Kidney (tissue), 14 donors: ENCODE measurements around the gene ZBTB47. TPM values are rescaled to one million over a fixed set of nuclear protein-coding genes. Genes with fewer than 3 reads are reported as not detected.

Experiments
- DNase-seq, 5 donors: peaks; one replicate each; pipeline ENCODE4 v3.0.0-alpha.2; 2013 to 2020
- FAIRE-seq: peaks from 2 replicates; lab custom pipeline; 2012; peaks lifted over from hg19 to GRCh38; lab: Jason Lieb, UNC
- H3K27ac ChIP-seq, 2 donors: one replicate each; pipeline ENCODE4 v1.7.0; 2013; ENCODE audit warnings: low read depth in 2 of 2, low read length in 2 of 2, inconsistent platforms in 1 of 2
- H3K27me3 ChIP-seq: one replicate; pipeline ENCODE4 v1.7.1; 2013; ENCODE audit warnings: low read length, inconsistent platforms; ENCODE audit not compliant: control insufficient read depth, insufficient read depth
- H3K36me3 ChIP-seq, 3 donors: one replicate each; pipeline versions ENCODE4 v1.7.0 to v1.7.1; 2013; ENCODE audit warnings: low read length in 3 of 3, control low read depth in 1 of 3, inconsistent platforms in 1 of 3; ENCODE audit not compliant: insufficient read depth in 3 of 3, control insufficient read depth in 2 of 3
- H3K4me1 ChIP-seq, 3 donors: one replicate each; pipeline versions ENCODE4 v1.7.0 to v1.7.1; 2013; ENCODE audit warnings: low read length in 3 of 3, inconsistent platforms in 1 of 3, low read depth in 1 of 3; ENCODE audit not compliant: control insufficient read depth in 2 of 3, insufficient read depth in 2 of 3
- H3K4me3 ChIP-seq, 3 donors: one replicate each; pipeline versions ENCODE4 v1.7.0 to v1.8.1; 2013; ENCODE audit warnings: low read length in 3 of 3, control low read depth in 1 of 3, inconsistent platforms in 1 of 3
- H3K9ac ChIP-seq, 3 donors: one replicate each; pipeline versions ENCODE4 v1.7.0 to v1.7.1; 2013; ENCODE audit warnings: low read length in 3 of 3, control low read depth in 1 of 3, inconsistent platforms in 1 of 3
- H3K9me3 ChIP-seq, 3 donors: one replicate each; pipeline versions ENCODE4 v1.7.0 to v1.7.1; 2013; ENCODE audit warnings: low read length in 3 of 3, control low read depth in 1 of 3, inconsistent platforms in 1 of 3; ENCODE audit not compliant: control insufficient read depth in 2 of 3, insufficient read depth in 1 of 3
- intact Hi-C: fragments of 100-400 bp; cut with DNase I; formaldehyde crosslinking; loops from one replicate; pipeline ENCODE4 v1.11.1; 2022
- polyA plus RNA-seq: library from polyadenylated mRNA; stranded (reverse); fragments of 350-450 nt; fragmentation: Illumina TruSeq; extraction: RNeasy Lipid Tissue Mini Kit (QIAGEN cat#74804); gene quantifications from one replicate; pipeline ENCODE4 v1.2.3, GENCODE V29; 2014; ENCODE audit warnings: low read depth, low replicate concordance; ENCODE audit not compliant: insufficient read depth
- total RNA-seq: library from RNA; stranded (reverse); fragmentation: NEBNext Ultra II Directional; extraction: Animal tissue kit (Norgen Biotek cat#: 25700); gene quantifications from one replicate; pipeline ENCODE4 v1.2.1, GENCODE V29; 2021
- TF ChIP-seq, protein P1 (sequence below): IDR thresholded peaks from 3 replicates; pipeline ENCODE4 v1.5.1; 2012; ENCODE audit warnings: mild to moderate bottlenecking, moderate library complexity, borderline replicate concordance; ENCODE audit not compliant: insufficient read depth; ENCODE audit errors: extremely low read depth
- donor health status: control.
- donor health status: control.
- donor health status: control.
- donor health status: control.
- donor health status: control.
- donor health status: DM: yes; HTN: yes; CAD: no.
- donor health status: Normal renal cell carcinoma (clear cell type).

Gene ZBTB47
- total and polyA plus RNA-seq, 2 donors from 2014 or later = 7.8 to 26.6 TPM

DNA sequence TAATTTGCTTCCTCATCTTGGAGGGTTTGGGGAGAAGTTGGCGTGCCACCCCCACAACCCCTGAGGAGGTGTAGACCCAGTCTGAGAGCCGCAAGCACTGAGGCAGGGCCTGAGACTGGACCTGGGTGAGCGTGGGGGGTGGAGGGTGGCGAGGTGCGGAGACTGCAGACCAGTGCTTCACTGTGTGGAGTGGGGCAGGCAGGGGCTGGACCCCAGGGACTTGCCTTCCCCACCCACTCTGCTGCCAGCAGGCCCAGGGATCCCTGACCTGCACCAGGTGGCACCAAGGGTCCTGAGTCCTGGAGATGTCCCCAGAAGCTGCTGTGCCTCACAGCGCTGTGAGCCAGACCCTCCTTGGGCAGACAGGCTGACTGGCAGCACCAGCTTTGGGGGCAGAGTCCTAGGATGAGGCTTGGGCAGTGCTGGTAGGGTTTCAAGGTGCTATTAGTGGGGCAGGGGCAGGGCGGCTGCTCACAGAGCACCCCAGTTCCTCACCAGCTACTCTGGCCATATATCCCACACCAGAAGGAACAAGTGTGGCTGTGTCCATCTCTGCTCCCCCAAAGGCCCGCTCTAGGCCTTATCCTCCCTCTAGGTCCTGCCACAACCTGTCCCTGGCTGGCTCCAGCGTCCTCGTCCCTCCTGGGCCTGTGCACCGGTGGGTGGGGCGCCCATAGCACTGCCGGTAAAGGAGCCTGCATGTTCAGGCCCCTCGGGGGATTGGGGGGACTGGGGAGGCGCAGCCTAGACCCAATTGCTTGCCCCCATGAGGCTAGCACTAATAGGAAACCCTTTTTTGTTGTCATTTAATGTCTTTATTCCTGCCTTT, 11.8 kb downstream of the ZBTB47 start:
- intact Hi-C loops = no loop called here
- no peak overlapping the region for H3K9ac ChIP-seq
- no peaks in the 10 kb centered on the region for H3K36me3 ChIP-seq
- no peak overlapping the region for H3K27ac ChIP-seq
- H3K4me3 ChIP-seq = no peak overlapping the region
- DNase-seq = peak in 1 of 5 donors; percentile 61
- peaks cover 0 to 2% (median 0%) of the 10 kb centered on the region in 3 donors for H3K4me1 ChIP-seq
- H3K27me3 ChIP-seq = no peaks in the 10 kb centered on the region
- H3K9me3 ChIP-seq = no peaks in the 10 kb centered on the region
- TF ChIP-seq, protein P1, sequence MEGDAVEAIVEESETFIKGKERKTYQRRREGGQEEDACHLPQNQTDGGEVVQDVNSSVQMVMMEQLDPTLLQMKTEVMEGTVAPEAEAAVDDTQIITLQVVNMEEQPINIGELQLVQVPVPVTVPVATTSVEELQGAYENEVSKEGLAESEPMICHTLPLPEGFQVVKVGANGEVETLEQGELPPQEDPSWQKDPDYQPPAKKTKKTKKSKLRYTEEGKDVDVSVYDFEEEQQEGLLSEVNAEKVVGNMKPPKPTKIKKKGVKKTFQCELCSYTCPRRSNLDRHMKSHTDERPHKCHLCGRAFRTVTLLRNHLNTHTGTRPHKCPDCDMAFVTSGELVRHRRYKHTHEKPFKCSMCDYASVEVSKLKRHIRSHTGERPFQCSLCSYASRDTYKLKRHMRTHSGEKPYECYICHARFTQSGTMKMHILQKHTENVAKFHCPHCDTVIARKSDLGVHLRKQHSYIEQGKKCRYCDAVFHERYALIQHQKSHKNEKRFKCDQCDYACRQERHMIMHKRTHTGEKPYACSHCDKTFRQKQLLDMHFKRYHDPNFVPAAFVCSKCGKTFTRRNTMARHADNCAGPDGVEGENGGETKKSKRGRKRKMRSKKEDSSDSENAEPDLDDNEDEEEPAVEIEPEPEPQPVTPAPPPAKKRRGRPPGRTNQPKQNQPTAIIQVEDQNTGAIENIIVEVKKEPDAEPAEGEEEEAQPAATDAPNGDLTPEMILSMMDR = no peak
- FAIRE-seq = no peak

DNA sequence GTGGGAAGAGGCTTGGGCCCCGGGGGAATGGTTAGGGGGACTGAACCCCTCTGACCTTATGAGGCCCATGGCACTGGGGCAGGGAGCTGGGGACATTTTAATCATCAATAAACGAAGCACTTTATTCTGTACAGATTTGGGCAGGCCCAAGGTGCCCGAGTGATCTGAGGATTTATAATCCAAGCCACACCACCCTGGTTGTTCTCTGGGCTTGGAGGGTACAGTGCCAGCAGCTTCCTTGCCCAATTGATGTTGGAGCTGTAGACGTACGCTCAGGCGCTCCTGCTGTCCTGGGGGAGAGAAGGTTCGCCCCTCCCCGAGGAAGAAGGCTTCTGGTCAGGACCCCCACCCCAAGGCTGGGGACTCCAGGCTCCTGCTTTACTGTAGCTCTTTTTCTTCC, 12.5 kb downstream of the ZBTB47 start:
- Histone ChIP-seq H3K9ac (no peak overlapping the region), H3K9me3 (no peaks in the 10 kb centered on the region), H3K27me3 (no peaks in the 10 kb centered on the region), H3K4me1 (peaks cover 0 to 2% (median 0%) of the 10 kb centered on the region in 3 donors), H3K4me3 (no peak overlapping the region), H3K36me3 (no peaks in the 10 kb centered on the region), H3K27ac (no peak overlapping the region)
- peak in 1 of 5 donors; percentile 58 for DNase-seq
- TF ChIP-seq, protein P1 = no peak
- FAIRE-seq = no peak
- intact Hi-C loops = no loop called here

DNA sequence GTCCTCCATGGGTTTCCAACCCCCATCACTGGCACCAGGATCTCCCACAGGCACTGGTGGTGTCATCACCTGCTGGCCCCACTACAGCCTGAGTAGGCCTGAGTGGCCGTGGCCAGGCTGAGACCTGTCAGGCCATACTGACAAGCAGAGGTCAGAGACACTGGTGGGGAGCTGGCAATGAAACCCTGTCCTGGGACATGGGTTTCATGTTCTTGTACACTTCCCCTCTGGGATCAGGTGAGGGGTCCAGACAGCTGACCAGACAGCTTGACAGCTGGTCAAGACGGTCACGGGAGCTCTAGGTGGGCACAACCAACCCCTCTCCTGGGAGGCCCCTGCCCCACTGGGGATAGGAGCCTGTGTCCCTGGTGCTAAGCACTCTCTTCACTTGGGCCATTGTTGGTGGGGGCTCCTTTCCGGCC, 13.1 kb downstream of the ZBTB47 start:
- Histone ChIP-seq H3K9ac (no peak overlapping the region), H3K27ac (no peak overlapping the region), H3K4me3 (no peak overlapping the region), H3K9me3 (no peaks in the 10 kb centered on the region), H3K4me1 (peaks cover 0 to 2% (median 0%) of the 10 kb centered on the region in 3 donors), H3K36me3 (no peaks in the 10 kb centered on the region), H3K27me3 (no peaks in the 10 kb centered on the region)
- intact Hi-C loops = no loop called here
- DNase-seq = no peak
- TF ChIP-seq, protein P1 = no peak
- no peak for FAIRE-seq
